Measurements from ENCODE around the gene BTG1. TPM values are rescaled to one million over a fixed set of nuclear protein-coding genes. Genes with fewer than 3 reads are reported as not detected.

The BTG1 gene
- total and polyA plus RNA-seq, 2 of the 8 experiments (the other 6 are each of a cell fraction or from before 2014, with no cell fraction given), result 17.1 to 32.7 TPM

DNA sequence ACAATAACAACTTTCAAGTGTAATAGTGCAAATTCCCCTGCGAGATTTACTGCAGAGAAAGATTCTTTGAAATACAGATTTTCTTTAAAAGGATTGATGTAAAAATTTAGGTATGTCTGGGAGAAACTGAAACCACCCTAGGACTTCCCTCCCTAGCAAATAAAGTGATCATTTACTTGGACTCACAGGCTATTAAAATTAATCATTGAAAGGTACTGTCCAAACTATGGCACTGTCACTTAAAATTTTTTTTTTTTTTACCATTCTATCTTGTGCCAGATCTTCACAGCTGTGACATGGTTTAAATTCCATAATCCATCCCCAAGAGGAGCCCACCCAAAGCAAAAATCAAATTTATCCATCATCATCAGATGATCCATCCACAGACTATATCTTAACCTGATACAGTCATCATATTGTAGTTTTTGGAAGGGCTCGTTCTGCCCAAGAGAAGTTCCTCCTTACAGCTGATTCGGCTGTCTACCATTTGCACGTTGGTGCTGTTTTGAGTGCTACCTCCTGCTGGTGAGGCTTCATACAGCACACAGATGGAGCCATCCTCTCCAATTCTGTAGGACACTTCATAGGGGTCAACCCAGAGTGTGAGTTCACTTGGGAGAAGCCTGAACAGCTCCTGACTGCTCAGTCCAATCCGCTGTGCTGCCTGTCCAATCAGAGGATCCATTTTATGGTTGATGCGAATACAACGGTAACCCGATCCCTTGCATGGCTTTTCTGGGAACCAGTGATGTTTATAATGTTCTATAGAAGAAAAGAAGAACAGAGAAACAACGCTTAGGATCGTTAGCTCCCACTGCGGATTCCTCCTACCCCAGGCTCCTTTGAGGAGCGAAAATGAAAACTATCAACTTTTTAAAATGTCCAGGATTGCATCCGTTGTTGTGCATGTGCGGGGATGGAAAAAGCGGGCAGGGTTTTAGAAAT, 1.7 kb downstream of the BTG1 start (continued):
- TF ChIP-seq EP300 (IDR thresholded peaks at IDR 0.05; ENCODE audit: borderline replicate concordance in 1 of 2, low read depth in 2 of 2, low read length in 2 of 2) (no peak), SAP30 (IDR thresholded peaks at IDR 0.05; ENCODE audit: insufficient read depth, insufficient replicate concordance, low read length) (peak; percentile 48), CHD1 (IDR thresholded peaks at IDR 0.05; ENCODE audit: low read depth, low read length) (no peak), EGR1 (IDR thresholded peaks at IDR 0.05; ENCODE audit: borderline replicate concordance, low read depth, low read length) (no peak), ZNF274 (IDR thresholded peaks at IDR 0.05; ENCODE audit: borderline replicate concordance, extremely low read depth, low read length) (no peak), CTBP2 (IDR thresholded peaks at IDR 0.05; ENCODE audit: borderline replicate concordance, insufficient read depth, insufficient read length, low read length) (no peak), PHF8 (conservative IDR thresholded peaks at IDR 0.05; ENCODE audit: low read depth, low read length) (no peak), CBX5 (IDR thresholded peaks at IDR 0.05; ENCODE audit: low read depth, low read length) (no peak), GTF2F1 (IDR thresholded peaks at IDR 0.05; ENCODE audit: borderline replicate concordance, low read depth, low read length) (no peak), GABPA (IDR thresholded peaks at IDR 0.05; ENCODE audit: borderline replicate concordance, insufficient read depth, low read length) (no peak), KDM4A (IDR thresholded peaks at IDR 0.05; ENCODE audit: low read depth, low read length, severe bottlenecking) (no peak), SP2 (IDR thresholded peaks at IDR 0.05; ENCODE audit: low read length) (no peak), ASH2L (IDR thresholded peaks at IDR 0.05; ENCODE audit: low read length) (no peak), BRCA1 (IDR thresholded peaks at IDR 0.05; ENCODE audit: low read depth, low read length) (no peak), TBP (IDR thresholded peaks at IDR 0.05; ENCODE audit: low read depth, low read length) (peak; percentile 55), SP4 (IDR thresholded peaks at IDR 0.05; ENCODE audit: low read length) (no peak), TAF1 (IDR thresholded peaks at IDR 0.05; ENCODE audit: low read depth, low read length) (peak; percentile 26; the same call in 1 of the 2 replicates), TAF7 (optimal IDR thresholded peaks at IDR 0.05; ENCODE audit: borderline replicate concordance, low read depth, low read length) (no peak), POU5F1 (IDR thresholded peaks at IDR 0.05; ENCODE audit: low read depth, low read length) (no peak), TCF12 (IDR thresholded peaks at IDR 0.05; ENCODE audit: low read depth, low read length) (no peak), CREB1 (IDR thresholded peaks at IDR 0.05) (no peak), KDM5A (IDR thresholded peaks at IDR 0.05; ENCODE audit: low read length) (no peak)
- TF ChIP-seq, protein P1, sequence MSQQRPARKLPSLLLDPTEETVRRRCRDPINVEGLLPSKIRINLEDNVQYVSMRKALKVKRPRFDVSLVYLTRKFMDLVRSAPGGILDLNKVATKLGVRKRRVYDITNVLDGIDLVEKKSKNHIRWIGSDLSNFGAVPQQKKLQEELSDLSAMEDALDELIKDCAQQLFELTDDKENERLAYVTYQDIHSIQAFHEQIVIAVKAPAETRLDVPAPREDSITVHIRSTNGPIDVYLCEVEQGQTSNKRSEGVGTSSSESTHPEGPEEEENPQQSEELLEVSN (IDR thresholded peaks at IDR 0.05), result no peak
- TF ChIP-seq, protein P2, sequence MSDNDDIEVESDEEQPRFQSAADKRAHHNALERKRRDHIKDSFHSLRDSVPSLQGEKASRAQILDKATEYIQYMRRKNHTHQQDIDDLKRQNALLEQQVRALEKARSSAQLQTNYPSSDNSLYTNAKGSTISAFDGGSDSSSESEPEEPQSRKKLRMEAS (IDR thresholded peaks at IDR 0.05), result 0 out of 2 replicates have a peak, but pooled peaks have one; percentile 31
